GM19193 (cell line): Measurements from ENCODE around the gene MSI2.
A peak's percentile ranks its signal among the peaks of the same experiment; 100 is the strongest.

Source experiments
- POLR2A ChIP-seq: IDR thresholded peaks from 4 replicates; pipeline ENCODE4 v1.6.1; 2011; ENCODE audit not compliant: insufficient read depth, insufficient read length; ENCODE audit errors: extremely low read depth

The MSI2 gene

DNA sequence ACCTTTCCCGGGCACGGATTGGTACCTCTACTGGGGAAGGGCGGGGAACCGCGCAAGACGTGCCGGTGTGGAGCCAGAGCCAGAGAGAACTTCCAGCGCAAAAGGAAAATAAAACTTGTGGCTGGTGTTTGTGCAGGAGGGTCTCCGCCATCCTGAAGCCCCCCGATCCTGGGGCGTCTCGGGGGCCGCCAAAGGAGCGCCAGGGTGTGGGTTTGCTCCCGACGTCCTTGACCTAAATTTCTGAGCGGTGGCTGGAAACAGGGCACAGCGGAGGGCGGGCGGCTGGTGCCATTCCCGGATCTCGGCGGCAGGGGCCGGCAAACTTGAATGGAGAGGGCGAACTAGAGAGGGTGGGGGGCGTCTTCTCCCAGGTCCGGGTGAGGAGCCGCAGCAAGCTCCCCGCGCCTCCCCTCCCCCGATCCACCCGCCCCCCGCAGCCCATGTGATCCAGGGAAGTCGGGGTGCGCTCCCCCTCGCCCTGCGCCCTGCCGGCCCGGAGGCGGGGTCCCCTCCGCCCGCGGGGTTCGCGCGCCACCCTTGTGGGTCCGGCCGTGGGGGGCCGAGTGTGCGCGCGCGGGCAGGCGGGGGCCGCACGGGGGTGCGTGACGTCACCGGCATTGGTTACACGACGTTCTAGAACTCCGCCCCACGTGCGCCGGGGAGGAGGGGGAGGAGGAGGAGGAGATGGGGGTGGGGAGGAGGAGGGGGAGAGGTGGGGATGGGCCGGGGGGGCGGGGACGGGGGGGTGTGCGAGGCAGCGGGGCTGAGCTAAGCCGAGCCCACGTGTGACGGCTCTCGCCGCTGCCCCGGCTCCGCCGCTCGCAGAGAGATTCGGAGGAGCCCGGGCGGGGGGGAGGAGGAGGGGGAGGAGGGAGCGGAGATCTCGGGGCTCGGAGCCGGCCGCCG, at the start of gene MSI2:
Gene MSI2, plus strand, starts transcription at position 748 of the 906 bp plus-strand sequence. CDS start 220 bp downstream, outside the sequence.
- peak; percentile 40 for TF ChIP-seq POLR2A

DNA sequence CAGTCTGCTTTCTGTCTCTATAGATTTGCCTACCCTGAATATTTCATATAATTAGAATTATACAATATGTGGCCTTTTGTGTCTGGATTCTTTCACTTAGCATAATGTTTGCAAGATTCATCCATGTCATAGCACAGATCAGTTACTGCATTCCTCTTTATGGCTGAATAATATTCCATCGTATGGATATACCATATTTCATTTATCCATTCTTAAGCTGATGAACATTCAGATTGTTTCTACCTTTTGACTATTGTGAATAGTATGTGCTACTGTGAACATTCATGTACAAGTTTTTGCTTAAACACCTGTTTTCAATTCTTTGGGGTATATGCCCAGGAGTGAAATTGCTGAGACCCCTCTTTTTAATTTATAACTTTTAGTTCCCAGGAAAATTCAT, 49.4 kb upstream of the MSI2 start:
- TF ChIP-seq POLR2A, result no peak

DNA sequence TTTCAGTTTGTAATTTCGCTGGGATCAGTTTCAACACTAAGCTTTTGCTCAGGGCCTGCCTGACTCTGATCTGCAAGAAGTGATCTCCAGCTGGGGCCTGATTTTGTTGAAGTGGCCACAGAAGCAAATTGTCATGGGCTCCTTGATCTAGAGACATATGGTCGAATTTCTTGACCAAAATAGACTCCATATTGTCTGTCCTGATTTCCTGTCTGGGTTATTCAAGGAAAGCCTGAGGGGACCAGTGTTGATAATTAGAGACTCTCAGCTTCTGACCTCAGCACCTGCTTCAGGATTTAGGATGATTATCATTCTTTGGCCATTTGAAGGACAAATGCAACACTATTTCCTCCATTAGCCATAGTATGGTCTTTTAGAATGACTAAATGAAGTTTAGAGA, 48.9 kb upstream of the MSI2 start:
- TF ChIP-seq POLR2A, result no peak

GRCh38 chr17:57210224-57210553, 46.1 kb upstream of the MSI2 start:
- TF ChIP-seq POLR2A, result no peak

GRCh38 chr17:57210972-57211411, 45.3 kb upstream of the MSI2 start:
- TF ChIP-seq POLR2A, result no peak

GRCh38 chr17:57211543-57211942, 44.8 kb upstream of the MSI2 start:
- TF ChIP-seq POLR2A, result no peak

DNA sequence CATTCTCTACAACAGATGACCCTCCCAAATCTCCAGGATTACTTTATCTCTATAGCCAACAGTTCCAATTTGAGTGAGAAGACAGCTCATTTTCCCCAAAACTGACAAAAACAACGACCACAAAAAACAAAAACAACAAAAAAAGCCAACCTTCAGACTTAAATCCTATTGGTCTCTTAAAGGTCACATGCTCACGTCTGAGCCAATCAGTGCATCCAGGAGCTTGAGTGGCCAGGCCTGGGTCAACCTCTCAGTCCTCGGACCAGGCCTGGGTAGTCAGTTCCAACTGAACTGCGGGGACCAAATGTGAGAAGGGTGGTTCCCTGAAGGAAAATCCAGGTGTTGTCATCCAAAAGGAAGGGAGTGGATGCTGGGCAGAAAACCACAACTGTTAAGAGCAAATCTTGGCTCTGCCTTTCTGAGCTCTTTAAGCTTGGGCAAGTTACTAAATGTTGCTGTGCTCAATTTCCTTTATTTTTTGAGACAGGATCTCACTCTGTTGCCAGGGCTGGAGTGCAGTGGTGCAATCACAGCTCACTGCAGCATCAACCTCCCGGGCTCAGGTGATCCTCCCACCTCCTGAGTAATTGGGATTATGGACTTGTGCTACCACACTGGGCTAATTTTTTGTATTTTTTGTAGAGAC, 43.0 kb upstream of the MSI2 start:
- TF ChIP-seq POLR2A, result no peak

DNA sequence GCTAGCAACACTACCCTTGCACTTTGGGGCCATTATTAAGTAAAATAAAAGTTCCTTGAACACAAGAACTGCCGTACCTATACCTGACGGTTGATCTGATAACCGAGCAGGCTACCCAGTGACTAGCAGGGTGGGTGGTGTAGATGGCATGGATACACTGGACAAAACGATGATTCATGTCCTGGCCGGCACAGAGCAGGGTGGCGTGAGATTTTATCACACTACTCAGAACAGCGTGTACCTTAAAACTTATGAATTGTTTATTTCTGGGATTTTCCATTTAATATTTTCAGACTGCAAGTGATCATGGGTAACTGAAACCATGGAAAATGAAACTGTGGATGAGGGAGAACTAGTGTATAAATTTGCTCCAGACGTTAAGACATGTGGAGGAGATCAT, 41.0 kb upstream of the MSI2 start:
- no peak for TF ChIP-seq POLR2A

GRCh38 chr17:57221366-57222350, 34.7 kb upstream of the MSI2 start:
- no peak for TF ChIP-seq POLR2A

GRCh38 chr17:57225127-57225526, 31.2 kb upstream of the MSI2 start:
- no peak for TF ChIP-seq POLR2A

DNA sequence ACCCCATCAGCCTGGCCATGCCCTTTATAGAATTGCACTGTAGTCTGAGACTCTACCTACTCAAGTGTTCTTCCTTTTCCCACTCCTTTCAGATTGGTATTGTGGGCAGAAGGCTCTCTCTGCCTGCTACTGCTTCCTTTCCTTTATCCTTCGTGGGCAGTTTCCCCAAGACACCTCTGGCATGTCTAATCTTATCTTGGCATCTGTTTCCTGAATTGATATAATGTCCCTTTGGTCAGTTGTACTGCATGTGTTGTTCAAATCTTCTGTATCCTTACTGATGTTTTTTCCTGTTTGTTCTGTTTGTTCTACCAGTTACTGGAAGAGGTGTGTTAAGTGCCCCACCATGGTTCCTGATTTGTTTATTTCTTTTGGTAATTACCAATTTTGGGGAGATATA, 29.5 kb upstream of the MSI2 start:
- no peak for TF ChIP-seq POLR2A

DNA sequence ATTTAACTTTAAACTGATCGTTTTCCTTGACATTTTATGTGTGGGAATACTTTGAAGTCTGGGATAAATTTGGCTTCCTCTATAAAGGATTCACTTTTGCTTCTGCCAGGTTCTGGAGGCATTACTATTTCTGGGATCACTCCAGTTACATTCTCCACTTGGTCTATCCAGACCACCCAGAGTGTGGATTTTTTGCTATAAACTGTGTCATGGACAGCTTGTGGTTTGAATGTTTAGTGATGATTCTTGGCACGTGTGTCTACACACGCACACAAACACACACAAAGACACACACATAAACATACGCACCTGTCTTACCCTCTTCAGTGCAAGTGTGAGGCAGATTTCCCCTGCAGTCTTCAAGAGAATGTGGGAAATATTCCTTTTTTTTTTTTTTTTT, 27.4 kb upstream of the MSI2 start:
- no peak for TF ChIP-seq POLR2A

GRCh38 chr17:57234061-57234738, 22.1 kb upstream of the MSI2 start:
- no peak for TF ChIP-seq POLR2A

- TF ChIP-seq POLR2A, result no peak
Observed at GRCh38 chr17:57234739-57235092, 21.6 kb upstream of the MSI2 start.

DNA sequence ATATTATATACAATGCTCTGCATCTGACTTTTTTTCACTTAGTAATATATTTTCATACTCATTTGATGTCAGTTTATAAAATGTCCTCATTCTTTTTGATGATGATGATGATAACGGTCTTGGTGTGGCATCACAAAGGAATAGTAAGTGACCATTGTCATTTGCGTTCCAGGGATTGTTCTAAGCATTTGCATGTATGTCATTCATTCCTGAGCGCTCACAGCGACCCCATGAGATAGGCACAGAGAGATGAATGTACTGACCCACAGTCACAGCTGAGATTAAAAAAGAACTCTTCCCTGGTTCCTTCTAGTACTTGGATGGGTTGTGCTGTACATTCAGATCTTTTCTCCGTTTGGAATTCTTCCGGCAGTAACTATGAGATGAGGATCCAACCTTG, 21.2 kb upstream of the MSI2 start:
- TF ChIP-seq POLR2A, result no peak

DNA sequence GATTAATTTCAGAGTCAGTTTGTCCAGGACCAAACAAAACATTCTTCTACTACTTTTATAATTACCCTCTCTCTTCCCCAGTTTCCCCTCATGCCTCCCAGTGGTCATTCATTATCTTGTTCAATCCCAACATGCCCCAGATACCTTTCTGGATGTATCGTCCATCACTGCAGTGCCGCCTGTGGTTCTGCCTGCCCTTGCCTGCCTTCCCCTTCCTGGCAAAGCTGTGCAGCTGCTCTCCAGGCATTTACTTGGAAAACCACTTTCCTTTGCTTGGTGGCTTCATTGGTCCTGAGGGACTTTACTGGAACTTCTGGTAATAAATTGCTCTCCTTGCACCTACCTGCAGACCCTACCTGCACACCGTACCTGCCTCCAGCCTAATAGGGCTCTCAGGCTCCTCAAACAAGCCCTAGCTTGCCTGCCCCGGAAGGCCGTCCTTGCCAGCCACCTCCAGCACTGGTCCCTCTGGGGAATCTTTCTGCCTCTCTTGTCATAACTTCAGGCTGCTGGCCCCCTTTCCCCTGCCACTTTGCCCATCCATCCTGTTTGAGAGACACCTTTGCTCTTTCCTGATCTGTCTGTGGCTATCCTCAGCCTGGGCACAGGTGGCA, 19.5 kb upstream of the MSI2 start:
- no peak for TF ChIP-seq POLR2A
